Keratinocyte (primary cell): Measurements from ENCODE around the gene POLD4.

Experiments
- EZH2 ChIP-seq: IDR thresholded peaks from one replicate; pipeline ENCODE4 v1.6.1; 2012; ENCODE audit warnings: inconsistent platforms, mild to moderate bottlenecking, low read length, moderate library complexity
- TF ChIP-seq, protein P1 (sequence below), 3 experiments: IDR thresholded peaks in 1 of 3; conservative IDR thresholded peaks in 1 of 3; optimal IDR thresholded peaks in 1 of 3; 2 replicates in 2 of 3; 3 replicates in 1 of 3; pipeline versions ENCODE3 to v1.5.1; 2011; ENCODE audit warnings: low read length in 3 of 3, mild to moderate bottlenecking in 3 of 3, moderate library complexity in 2 of 3, control low read depth in 1 of 3, inconsistent platforms in 1 of 3; ENCODE audit not compliant: insufficient read depth in 2 of 3; ENCODE audit errors: extremely low read depth in 1 of 3

- TF ChIP-seq, protein P1, sequence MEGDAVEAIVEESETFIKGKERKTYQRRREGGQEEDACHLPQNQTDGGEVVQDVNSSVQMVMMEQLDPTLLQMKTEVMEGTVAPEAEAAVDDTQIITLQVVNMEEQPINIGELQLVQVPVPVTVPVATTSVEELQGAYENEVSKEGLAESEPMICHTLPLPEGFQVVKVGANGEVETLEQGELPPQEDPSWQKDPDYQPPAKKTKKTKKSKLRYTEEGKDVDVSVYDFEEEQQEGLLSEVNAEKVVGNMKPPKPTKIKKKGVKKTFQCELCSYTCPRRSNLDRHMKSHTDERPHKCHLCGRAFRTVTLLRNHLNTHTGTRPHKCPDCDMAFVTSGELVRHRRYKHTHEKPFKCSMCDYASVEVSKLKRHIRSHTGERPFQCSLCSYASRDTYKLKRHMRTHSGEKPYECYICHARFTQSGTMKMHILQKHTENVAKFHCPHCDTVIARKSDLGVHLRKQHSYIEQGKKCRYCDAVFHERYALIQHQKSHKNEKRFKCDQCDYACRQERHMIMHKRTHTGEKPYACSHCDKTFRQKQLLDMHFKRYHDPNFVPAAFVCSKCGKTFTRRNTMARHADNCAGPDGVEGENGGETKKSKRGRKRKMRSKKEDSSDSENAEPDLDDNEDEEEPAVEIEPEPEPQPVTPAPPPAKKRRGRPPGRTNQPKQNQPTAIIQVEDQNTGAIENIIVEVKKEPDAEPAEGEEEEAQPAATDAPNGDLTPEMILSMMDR (optimal IDR thresholded peaks at IDR 0.05 in 1 of 3, IDR thresholded peaks at IDR 0.05 in 1 of 3, conservative IDR thresholded peaks at IDR 0.05 in 1 of 3; ENCODE audit: extremely low read depth in 1 of 3, insufficient read depth in 2 of 3, low read length in 3 of 3) = no peak
- TF ChIP-seq EZH2 = no peak
These were observed 31.6 kb upstream of the POLD4 start for GRCh38 chr11:67384851-67385366.
